ENCODE measurements around the gene ZKSCAN5.

Gene ZKSCAN5

GRCh38 chr7:99504603-99505323, at the start of gene ZKSCAN5:
Gene ZKSCAN5, plus strand, starts transcription at chr7:99504662. Its CDS starts 1,383 bp downstream, at chr7:99506045.
- peak; percentile 94 to 95 for DNase-seq (ENCODE audit: low read depth in 2 of 2)

GRCh38 chr7:99455874-99456273, 48.6 kb upstream of the ZKSCAN5 start:
- DNase-seq (ENCODE audit: low read depth in 2 of 2): no peak

GRCh38 chr7:99456288-99456687, 48.2 kb upstream of the ZKSCAN5 start:
- DNase-seq (ENCODE audit: low read depth in 2 of 2): no peak

- no peak for DNase-seq (ENCODE audit: low read depth in 2 of 2)
Measured at GRCh38 chr7:99457050-99457649, 47.3 kb upstream of the ZKSCAN5 start.

GRCh38 chr7:99457650-99458493, 46.6 kb upstream of the ZKSCAN5 start:
- no peak for DNase-seq (ENCODE audit: low read depth in 2 of 2)

GRCh38 chr7:99459087-99459486, 45.4 kb upstream of the ZKSCAN5 start:
- DNase-seq (ENCODE audit: low read depth in 2 of 2): no peak

GRCh38 chr7:99460651-99461050, 43.8 kb upstream of the ZKSCAN5 start:
- no peak for DNase-seq (ENCODE audit: low read depth in 2 of 2)

GRCh38 chr7:99461221-99461620, 43.2 kb upstream of the ZKSCAN5 start:
- no peak for DNase-seq (ENCODE audit: low read depth in 2 of 2)

- DNase-seq (ENCODE audit: low read depth in 2 of 2): no peak
Measured at GRCh38 chr7:99465421-99465768, 39.1 kb upstream of the ZKSCAN5 start.

- no peak for DNase-seq (ENCODE audit: low read depth in 2 of 2)
Measured at GRCh38 chr7:99468336-99468918, 36.0 kb upstream of the ZKSCAN5 start.

- no peak for DNase-seq (ENCODE audit: low read depth in 2 of 2)
Measured at GRCh38 chr7:99469381-99470065, 34.9 kb upstream of the ZKSCAN5 start.

GRCh38 chr7:99472561-99473314, 31.7 kb upstream of the ZKSCAN5 start, which contains the start of gene ZNF789:
Gene ZNF789, plus strand, starts transcription at chr7:99472890. Its CDS starts 3,567 bp downstream, at chr7:99476457.
- peak; percentile 96 to 97 for DNase-seq (ENCODE audit: low read depth in 2 of 2)

- no peak for DNase-seq (ENCODE audit: low read depth in 2 of 2)
Measured at GRCh38 chr7:99473315-99473596, 31.2 kb upstream of the ZKSCAN5 start.

- DNase-seq (ENCODE audit: low read depth in 2 of 2): no peak
Measured at GRCh38 chr7:99476107-99476506, 28.4 kb upstream of the ZKSCAN5 start.

- no peak for DNase-seq (ENCODE audit: low read depth in 2 of 2)
Measured at GRCh38 chr7:99478464-99479440, 25.7 kb upstream of the ZKSCAN5 start.

- DNase-seq (ENCODE audit: low read depth in 2 of 2): no peak
Measured at GRCh38 chr7:99485094-99485493, 19.4 kb upstream of the ZKSCAN5 start.

GRCh38 chr7:99489235-99489634, 15.2 kb upstream of the ZKSCAN5 start:
- no peak for DNase-seq (ENCODE audit: low read depth in 2 of 2)

- no peak for DNase-seq (ENCODE audit: low read depth in 2 of 2)
Measured at GRCh38 chr7:99490878-99491277, 13.6 kb upstream of the ZKSCAN5 start.

- DNase-seq (ENCODE audit: low read depth in 2 of 2): no peak
Measured at GRCh38 chr7:99493823-99494222, 10.6 kb upstream of the ZKSCAN5 start.
